ENCODE results near the gene MYBPC1.
"Not testable (repeated sequence)": the region's sequence is repeated elsewhere in the genome, so short reads cannot be mapped to it uniquely, and the experiment has no call there.

MYBPC1 gene

GRCh38 chr12:101696251-101697196 lies 101.8 kb downstream of the MYBPC1 start:
- DNase-seq = no peak

- DNase-seq = peak; percentile 41
Measured at GRCh38 chr12:101697197-101697929, 102.6 kb downstream of the MYBPC1 start, which contains the start of gene CHPT1. CHPT1 (plus strand) TSS chr12:101697640; CDS start chr12:101697862, 222 bp downstream.

GRCh38 chr12:101697930-101698799 lies 103.4 kb downstream of the MYBPC1 start:
- peak; percentile 2 for DNase-seq

- no peak for DNase-seq
Measured at GRCh38 chr12:101698800-101699347, 104.1 kb downstream of the MYBPC1 start.

- DNase-seq = no peak
Measured at GRCh38 chr12:101700299-101700820, 105.6 kb downstream of the MYBPC1 start.

GRCh38 chr12:101703487-101703886 lies 108.7 kb downstream of the MYBPC1 start:
- no peak for DNase-seq

GRCh38 chr12:101706403-101706802 lies 111.6 kb downstream of the MYBPC1 start:
- no peak for DNase-seq

- no peak for DNase-seq
Measured at GRCh38 chr12:101707131-101707782, 112.5 kb downstream of the MYBPC1 start.

GRCh38 chr12:101710288-101710687 lies 115.5 kb downstream of the MYBPC1 start:
- DNase-seq = no peak

GRCh38 chr12:101713059-101713682 lies 118.4 kb downstream of the MYBPC1 start:
- no peak for DNase-seq

- DNase-seq = no peak
Measured at GRCh38 chr12:101713930-101714329, 119.2 kb downstream of the MYBPC1 start.

GRCh38 chr12:101714877-101715444 lies 120.2 kb downstream of the MYBPC1 start:
- DNase-seq = no peak

- no peak for DNase-seq
Measured at GRCh38 chr12:101719566-101719965, 124.8 kb downstream of the MYBPC1 start.

GRCh38 chr12:101720118-101720517 lies 125.3 kb downstream of the MYBPC1 start:
- DNase-seq = no peak

GRCh38 chr12:101722392-101722791 lies 127.6 kb downstream of the MYBPC1 start:
- DNase-seq = no peak

- DNase-seq = no peak
Measured at GRCh38 chr12:101727098-101727497, 132.3 kb downstream of the MYBPC1 start.

GRCh38 chr12:101729842-101730241 lies 135.1 kb downstream of the MYBPC1 start:
- DNase-seq = no peak

- DNase-seq = no peak
Measured at GRCh38 chr12:101732318-101732717, 137.5 kb downstream of the MYBPC1 start.

GRCh38 chr12:101733166-101733565 lies 138.4 kb downstream of the MYBPC1 start:
- no peak for DNase-seq

- DNase-seq = not testable (repeated sequence)
Measured at GRCh38 chr12:101734482-101734881, 139.7 kb downstream of the MYBPC1 start.
